ENCODE data around the gene CALB2. TPM values are rescaled to one million over a fixed set of nuclear protein-coding genes. Genes with fewer than 3 reads are reported as not detected.

Gene CALB2
- total RNA-seq, 1 experiment from 2014 or later = 0.85 TPM

DNA sequence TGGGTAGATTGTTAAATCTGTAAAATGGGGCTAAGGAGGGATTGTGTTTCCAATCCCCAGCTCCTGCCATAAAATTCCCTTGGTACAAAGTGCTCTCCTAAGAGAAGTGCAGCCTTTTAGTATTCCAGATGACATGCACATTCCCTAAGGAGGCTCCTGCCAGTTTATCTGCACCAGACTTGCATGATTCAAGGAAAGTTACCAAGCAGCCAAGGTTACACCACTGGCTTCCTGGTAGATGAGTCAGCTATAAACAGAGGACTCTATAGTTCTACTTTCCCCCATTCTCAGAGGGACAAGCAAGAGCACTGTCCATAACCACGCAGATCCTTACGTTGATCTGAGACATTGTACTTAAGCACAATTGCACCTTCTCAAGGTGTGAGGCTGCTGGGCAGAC lies 1.9 kb downstream of the CALB2 start:
- H2BK20ac ChIP-seq (ENCODE audit: low read depth, low read length, poor library complexity, severe bottlenecking) = no peak overlapping the region
- no peak overlapping the region for H2BK5ac ChIP-seq (ENCODE audit: insufficient read length, low read length)
- H3K4me1 Mint-ChIP-seq = peaks cover 12 to 21% of the 10 kb centered on the region in 2 experiments
- TF ChIP-seq, protein P1, sequence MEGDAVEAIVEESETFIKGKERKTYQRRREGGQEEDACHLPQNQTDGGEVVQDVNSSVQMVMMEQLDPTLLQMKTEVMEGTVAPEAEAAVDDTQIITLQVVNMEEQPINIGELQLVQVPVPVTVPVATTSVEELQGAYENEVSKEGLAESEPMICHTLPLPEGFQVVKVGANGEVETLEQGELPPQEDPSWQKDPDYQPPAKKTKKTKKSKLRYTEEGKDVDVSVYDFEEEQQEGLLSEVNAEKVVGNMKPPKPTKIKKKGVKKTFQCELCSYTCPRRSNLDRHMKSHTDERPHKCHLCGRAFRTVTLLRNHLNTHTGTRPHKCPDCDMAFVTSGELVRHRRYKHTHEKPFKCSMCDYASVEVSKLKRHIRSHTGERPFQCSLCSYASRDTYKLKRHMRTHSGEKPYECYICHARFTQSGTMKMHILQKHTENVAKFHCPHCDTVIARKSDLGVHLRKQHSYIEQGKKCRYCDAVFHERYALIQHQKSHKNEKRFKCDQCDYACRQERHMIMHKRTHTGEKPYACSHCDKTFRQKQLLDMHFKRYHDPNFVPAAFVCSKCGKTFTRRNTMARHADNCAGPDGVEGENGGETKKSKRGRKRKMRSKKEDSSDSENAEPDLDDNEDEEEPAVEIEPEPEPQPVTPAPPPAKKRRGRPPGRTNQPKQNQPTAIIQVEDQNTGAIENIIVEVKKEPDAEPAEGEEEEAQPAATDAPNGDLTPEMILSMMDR (conservative IDR thresholded peaks at IDR 0.05) = no peak
- no peak overlapping the region for H3K9ac ChIP-seq (ENCODE audit: extremely low read depth, insufficient read length, low read length)
- H3K9me3 Mint-ChIP-seq = no peaks in the 10 kb centered on the region; a peak in 1 of 5 replicates
- H2BK15ac ChIP-seq (ENCODE audit: low read depth, low read length) = no peak overlapping the region
- no peak overlapping the region for H3K14ac ChIP-seq (ENCODE audit: insufficient read depth, low read length)
- H4K20me1 ChIP-seq (ENCODE audit: control insufficient read depth, insufficient read depth, insufficient read length) = no peaks in the 10 kb centered on the region
- H3K4ac ChIP-seq (ENCODE audit: low read depth, low read length) = no peak overlapping the region
- H2BK120ac ChIP-seq (ENCODE audit: low read depth, low read length, poor library complexity, severe bottlenecking) = no peak overlapping the region
- H3K4me1 ChIP-seq (ENCODE audit: insufficient read depth, low read length) = no peaks in the 10 kb centered on the region
- no CpG with 5 or more reads among the region's 2 CpGs for WGBS (ENCODE audit: extremely low coverage, insufficient read length, low lambda C conversion rate)
- no peaks in the 10 kb centered on the region for H3K9me3 ChIP-seq (ENCODE audit: control insufficient read depth, low read depth, low read length)
- H3K79me2 ChIP-seq (ENCODE audit: insufficient read depth, low read length) = no peaks in the 10 kb centered on the region
- no peak overlapping the region for H3K23ac ChIP-seq (ENCODE audit: insufficient read length, low read depth, low read length)
- DNase-seq = no peak
- H3K4me3 Mint-ChIP-seq = no peak overlapping the region
- H2AFZ ChIP-seq (ENCODE audit: low read length) = no peak overlapping the region
- no peak overlapping the region for H2AK5ac ChIP-seq (ENCODE audit: insufficient read length, low read length)
- no peak overlapping the region for H3T11ph ChIP-seq (ENCODE audit: low read length)
- no peak overlapping the region for H2BK12ac ChIP-seq (ENCODE audit: insufficient read length, low read depth, low read length)
- no peaks in the 10 kb centered on the region for H3K36me3 Mint-ChIP-seq (ENCODE audit: insufficient read depth in 1 of 3, low read depth in 3 of 3)
- no peak overlapping the region for H4K91ac ChIP-seq (ENCODE audit: insufficient read length, low read depth, low read length)
- H3K18ac ChIP-seq (ENCODE audit: insufficient read length, low read depth, low read length) = no peak overlapping the region
- H3K79me1 ChIP-seq (ENCODE audit: insufficient read depth, low read depth, low read length, poor library complexity, severe bottlenecking) = no peaks in the 10 kb centered on the region
- peaks cover 54% of the 10 kb centered on the region for H3K27me3 Mint-ChIP-seq (ENCODE audit: low read depth)
- H3K27me3 ChIP-seq (ENCODE audit: insufficient read depth, low read length) = no peaks in the 10 kb centered on the region; the same call in 1 of the 2 replicates
- no peak overlapping the region for H4K5ac ChIP-seq (ENCODE audit: insufficient read length, low read depth, low read length)
- no peak overlapping the region for H3K56ac ChIP-seq (ENCODE audit: insufficient read length, low read depth, low read length)
- no peak overlapping the region for H3K27ac ChIP-seq (ENCODE audit: insufficient read length, low read depth, low read length)
- H3K27ac Mint-ChIP-seq = no peak overlapping the region
- peaks cover 5% of the 10 kb centered on the region for H3K23me2 ChIP-seq (ENCODE audit: insufficient read length, low read depth, low read length, poor library complexity, severe bottlenecking)
- H4K8ac ChIP-seq (replicated peaks; ENCODE audit: insufficient read length, low read depth, low read length) = no peak overlapping the region
- H3K4me2 ChIP-seq (ENCODE audit: insufficient read depth, insufficient read length, low read length) = no peak overlapping the region
